Liver (tissue), 9 donors: ENCODE measurements around the gene MOXD1. TPM values are rescaled to one million over a fixed set of nuclear protein-coding genes. Genes with fewer than 3 reads are reported as not detected.
A peak's percentile ranks its signal among the peaks of the same experiment; 100 is the strongest.

ENCODE experiments used
- DNase-seq: peaks from one replicate; pipeline ENCODE4 v3.0.0-alpha.2; 2017; ENCODE audit warnings: low spot score
- H3K27ac ChIP-seq, 2 donors: one replicate each; pipeline ENCODE4 v1.7.0; 2013; ENCODE audit warnings: inconsistent platforms in 2 of 2, low read length in 2 of 2, control low read depth in 1 of 2, low read depth in 1 of 2, mild to moderate bottlenecking in 1 of 2
- H3K27me3 ChIP-seq, 4 donors: one replicate each; pipeline versions ENCODE4 v1.6.1 to v1.7.0; 2013; ENCODE audit warnings: low read length in 3 of 4, inconsistent platforms in 1 of 4, mild to moderate bottlenecking in 1 of 4, moderate library complexity in 1 of 4; ENCODE audit not compliant: control insufficient read depth in 4 of 4, insufficient read depth in 4 of 4
- H3K36me3 ChIP-seq, 4 donors: one replicate each; pipeline versions ENCODE4 v1.6.1 to v1.7.0; 2013; ENCODE audit warnings: low read length in 3 of 4, mild to moderate bottlenecking in 3 of 4, low read depth in 1 of 4, moderate library complexity in 1 of 4; ENCODE audit not compliant: control insufficient read depth in 4 of 4, insufficient read depth in 3 of 4
- H3K4me1 ChIP-seq, 4 donors: one replicate each; pipeline versions ENCODE4 v1.6.1 to v1.7.0; 2013; ENCODE audit warnings: low read length in 3 of 4, mild to moderate bottlenecking in 3 of 4, moderate library complexity in 1 of 4; ENCODE audit not compliant: control insufficient read depth in 4 of 4, insufficient read depth in 4 of 4
- H3K4me3 ChIP-seq, 3 donors: one replicate each; pipeline versions ENCODE4 v1.6.1 to v1.7.0; 2013; ENCODE audit warnings: low read length in 3 of 3, control low read depth in 1 of 3, low read depth in 1 of 3, mild to moderate bottlenecking in 1 of 3
- H3K9ac ChIP-seq, 2 donors: one replicate each; pipeline ENCODE4 v1.7.0; 2013; ENCODE audit warnings: low read length in 2 of 2, mild to moderate bottlenecking in 2 of 2, moderate library complexity in 2 of 2, control low read depth in 1 of 2, low read depth in 1 of 2
- H3K9me3 ChIP-seq, 4 donors: one replicate each; pipeline versions ENCODE4 v1.6.1 to v1.7.0; 2013; ENCODE audit warnings: low read length in 3 of 4; ENCODE audit not compliant: control insufficient read depth in 4 of 4
- ATF3 ChIP-seq: IDR thresholded peaks from 2 replicates; pipeline ENCODE4 v1.6.1; 2016; ENCODE audit warnings: antibody characterized with exemption
- CTCF ChIP-seq: fragments of 150-350 bp; IDR thresholded peaks from 2 replicates; pipeline ENCODE4 v1.5.1; 2017; ENCODE audit warnings: improper control_type of control experiment, low read depth, low read length; ENCODE audit not compliant: missing input control
- EGR1 ChIP-seq, 2 donors: IDR thresholded peaks; 2 replicates each; pipeline ENCODE4 v1.6.1; 2016 to 2018; ENCODE audit warnings: antibody characterized with exemption in 2 of 2, low read depth in 2 of 2
- FOXA1 ChIP-seq: IDR thresholded peaks from 2 replicates; pipeline ENCODE4 v1.6.1; 2016; ENCODE audit warnings: antibody characterized with exemption
- FOXA2 ChIP-seq: IDR thresholded peaks from 2 replicates; pipeline ENCODE4 v1.6.1; 2016; ENCODE audit warnings: antibody characterized with exemption
- HNF4G ChIP-seq: IDR thresholded peaks from 2 replicates; pipeline ENCODE4 v1.6.1; 2016; ENCODE audit warnings: antibody characterized with exemption
- JUND ChIP-seq, 2 donors: IDR thresholded peaks; 2 replicates each; pipeline ENCODE4 v1.6.1; 2016; ENCODE audit warnings: antibody characterized with exemption in 2 of 2
- MAX ChIP-seq: IDR thresholded peaks from 2 replicates; pipeline ENCODE4 v1.6.1; 2016; ENCODE audit warnings: antibody characterized with exemption
- NR2F2 ChIP-seq: IDR thresholded peaks from 2 replicates; pipeline ENCODE4 v1.6.1; 2016; ENCODE audit warnings: antibody characterized with exemption
- RAD21 ChIP-seq, 2 donors: IDR thresholded peaks; 2 replicates each; pipeline ENCODE4 v1.6.1; 2016; ENCODE audit warnings: antibody characterized with exemption in 2 of 2, mild to moderate bottlenecking in 2 of 2
- RXRA ChIP-seq, 2 donors: IDR thresholded peaks; 2 replicates each; pipeline ENCODE4 v1.6.1; 2017 to 2018; ENCODE audit warnings: antibody characterized with exemption in 2 of 2, mild to moderate bottlenecking in 1 of 2
- SP1 ChIP-seq: IDR thresholded peaks from 2 replicates; pipeline ENCODE4 v1.6.1; 2018; ENCODE audit warnings: antibody characterized with exemption, mild to moderate bottlenecking
- YY1 ChIP-seq: IDR thresholded peaks from 2 replicates; pipeline ENCODE4 v1.6.1; 2016; ENCODE audit warnings: antibody characterized with exemption, mild to moderate bottlenecking
- WGBS: extraction: QIAGEN DNeasy Blood & Tissue Kit; methylation state at CpG from one replicate; pipeline ENCODE4 v1.1.7; 2013; 5-methylcytosine and 5-hydroxymethylcytosine counted together
- polyA plus RNA-seq, 2 donors: library from polyadenylated mRNA; stranded (reverse) in 1 of 2; unstranded in 1 of 2; fragments of 200-250 nt in 1 of 2; fragments of >200 nt in 1 of 2; fragmentation: Nextera tagmentation in 1 of 2; extraction: Ambion mirVana in 1 of 2; gene quantifications; one replicate each; pipeline versions ENCODE4 v1.2.1 to v1.2.3, GENCODE V29; 2013 to 2015
- total RNA-seq, 2 donors: library from RNA; depleted of rRNA; stranded (reverse); fragments of >200 nt; gene quantifications; one replicate each; pipeline ENCODE4 v1.2.3, GENCODE V29; 2014
- donor health status: healthy.
- donor health status: healthy.
- donor health status: healthy.
- donor health status: healthy.
- donor health status: healthy.

Gene MOXD1
- total and polyA plus RNA-seq, 4 donors: 0.14 to 0.48 (median 0.24) TPM

- Histone ChIP-seq H3K4me1 (peaks cover 0 to 3% (median 0%) of the 10 kb centered on the region in 4 donors), H3K4me3 (peak overlapping the region in 2 of 3 donors; percentile 32 to 44), H3K9me3 (no peaks in the 10 kb centered on the region), H3K27ac (no peak overlapping the region), H3K36me3 (no peaks in the 10 kb centered on the region), H3K27me3 (peaks cover 0 to 3% (median 0%) of the 10 kb centered on the region in 4 donors), H3K9ac (peak overlapping the region in 1 of 2 donors; percentile 9)
- peak; percentile 73 for DNase-seq
- WGBS: under 1% methylated on average over 12 of the region's 12 CpGs
- no peak for TF ChIP-seq MAX
- TF ChIP-seq SP1: no peak
- TF ChIP-seq RXRA (IDR thresholded peaks at IDR 0.05): no peak
- TF ChIP-seq RAD21 (IDR thresholded peaks at IDR 0.05): peak; percentile 87 to 89
- peak; percentile 63 for TF ChIP-seq CTCF
- no peak for TF ChIP-seq NR2F2
- peak; percentile 28 for TF ChIP-seq FOXA2
These were observed 121.6 kb downstream of the MOXD1 start for GRCh38 chr6:132279592-132280139.

GRCh38 chr6:132275066-132275970 is 126.0 kb downstream of the MOXD1 start:
- no peak overlapping the region for H3K27ac ChIP-seq
- no peak overlapping the region for H3K9ac ChIP-seq
- no peaks in the 10 kb centered on the region for H3K9me3 ChIP-seq
- peaks cover 0 to 3% (median 0%) of the 10 kb centered on the region in 4 donors for H3K27me3 ChIP-seq
- DNase-seq: no peak
- H3K36me3 ChIP-seq: no peaks in the 10 kb centered on the region
- peaks cover 0 to 3% (median 0%) of the 10 kb centered on the region in 4 donors for H3K4me1 ChIP-seq
- TF ChIP-seq EGR1 (IDR thresholded peaks at IDR 0.05; ENCODE audit: low read depth in 2 of 2): no peak
- no peak for TF ChIP-seq ATF3
- TF ChIP-seq JUND (IDR thresholded peaks at IDR 0.05): no peak
- TF ChIP-seq FOXA1: no peak
- no peak for TF ChIP-seq RAD21 (IDR thresholded peaks at IDR 0.05)
- TF ChIP-seq YY1: no peak
- TF ChIP-seq FOXA2: no peak
- no peak for TF ChIP-seq RXRA (IDR thresholded peaks at IDR 0.05)
- no peak for TF ChIP-seq HNF4G
- H3K4me3 ChIP-seq: no peak overlapping the region
- WGBS: 78% methylated on average over 13 of the region's 13 CpGs

- Histone ChIP-seq H3K36me3 (no peaks in the 10 kb centered on the region), H3K27me3 (peaks cover 0 to 3% (median 0%) of the 10 kb centered on the region in 4 donors), H3K9ac (no peak overlapping the region), H3K27ac (no peak overlapping the region), H3K4me3 (no peak overlapping the region), H3K4me1 (no peaks in the 10 kb centered on the region), H3K9me3 (no peaks in the 10 kb centered on the region)
- no peak for DNase-seq
- TF ChIP-seq JUND (IDR thresholded peaks at IDR 0.05) (no peak), MAX (no peak), CTCF (no peak), RAD21 (IDR thresholded peaks at IDR 0.05) (no peak)
- 85% methylated on average over 10 of the region's 10 CpGs for WGBS
These were observed 128.5 kb downstream of the MOXD1 start for GRCh38 chr6:132272776-132273175.
